Peyer's patch (tissue), 4 donors: Measurements from ENCODE around the gene NTN3.

ENCODE experiments used
- POLR2A ChIP-seq, 2 donors: fragments of 450-650 bp; IDR thresholded peaks; one replicate each; pipeline ENCODE4 v1.5.1; 2017; ENCODE audit warnings: antibody characterized with exemption in 2 of 2, mild to moderate bottlenecking in 2 of 2, moderate library complexity in 2 of 2
- TF ChIP-seq, protein P1 (sequence below), 6 experiments: fragments of 450-650 bp in 4 of 6; fragments of 200-600 bp in 2 of 6; sonication (generic) in 1 of 6; IDR thresholded peaks; one replicate each; pipeline ENCODE4 v1.5.1; 2017 to 2019; ENCODE audit warnings: antibody characterized with exemption in 6 of 6, mild to moderate bottlenecking in 3 of 6, moderate library complexity in 1 of 6

DNA sequence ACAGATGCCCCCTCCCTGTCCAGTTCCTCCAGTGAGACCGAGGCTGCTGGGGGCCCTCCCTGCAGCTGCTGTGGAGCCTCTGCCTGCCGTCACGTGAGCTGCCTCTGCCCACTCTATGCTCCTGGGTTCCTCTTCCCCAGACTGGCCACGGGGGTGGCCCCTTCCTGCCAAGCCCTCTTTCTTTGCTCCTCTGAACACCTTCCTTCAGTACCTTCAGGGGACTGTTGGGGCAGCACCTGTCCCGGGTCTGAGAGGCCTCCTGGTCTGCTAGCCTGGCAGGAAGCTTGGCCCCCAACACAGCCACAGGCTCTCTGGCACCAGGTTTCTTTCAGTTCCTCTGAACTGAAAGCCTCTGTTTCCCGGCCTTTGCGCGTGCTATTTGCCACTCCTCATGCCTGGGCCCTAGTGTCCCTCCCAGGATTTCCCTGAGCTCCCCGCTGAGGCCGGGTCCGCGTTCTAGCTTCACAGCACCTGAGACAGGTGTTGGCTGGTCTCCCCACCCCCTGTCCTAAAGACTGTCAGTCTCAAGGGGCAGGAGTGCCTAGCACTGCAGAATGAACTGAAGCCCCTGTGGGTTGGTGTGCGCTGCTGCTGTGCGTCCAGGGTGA lies 36.1 kb downstream of the NTN3 start:
- TF ChIP-seq, protein P1, sequence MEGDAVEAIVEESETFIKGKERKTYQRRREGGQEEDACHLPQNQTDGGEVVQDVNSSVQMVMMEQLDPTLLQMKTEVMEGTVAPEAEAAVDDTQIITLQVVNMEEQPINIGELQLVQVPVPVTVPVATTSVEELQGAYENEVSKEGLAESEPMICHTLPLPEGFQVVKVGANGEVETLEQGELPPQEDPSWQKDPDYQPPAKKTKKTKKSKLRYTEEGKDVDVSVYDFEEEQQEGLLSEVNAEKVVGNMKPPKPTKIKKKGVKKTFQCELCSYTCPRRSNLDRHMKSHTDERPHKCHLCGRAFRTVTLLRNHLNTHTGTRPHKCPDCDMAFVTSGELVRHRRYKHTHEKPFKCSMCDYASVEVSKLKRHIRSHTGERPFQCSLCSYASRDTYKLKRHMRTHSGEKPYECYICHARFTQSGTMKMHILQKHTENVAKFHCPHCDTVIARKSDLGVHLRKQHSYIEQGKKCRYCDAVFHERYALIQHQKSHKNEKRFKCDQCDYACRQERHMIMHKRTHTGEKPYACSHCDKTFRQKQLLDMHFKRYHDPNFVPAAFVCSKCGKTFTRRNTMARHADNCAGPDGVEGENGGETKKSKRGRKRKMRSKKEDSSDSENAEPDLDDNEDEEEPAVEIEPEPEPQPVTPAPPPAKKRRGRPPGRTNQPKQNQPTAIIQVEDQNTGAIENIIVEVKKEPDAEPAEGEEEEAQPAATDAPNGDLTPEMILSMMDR (IDR thresholded peaks at IDR 0.05) = peak in 4 of 6 experiments; percentile 7 to 54 (median 43)
- no peak for TF ChIP-seq POLR2A (IDR thresholded peaks at IDR 0.05)
